SH-SY5Y (cell line): Measurements from ENCODE around the gene PAQR8.

Experiments
- GATA2 ChIP-seq: IDR thresholded peaks from 2 replicates; pipeline ENCODE4 v1.6.1; 2011; ENCODE audit warnings: mild to moderate bottlenecking, low read depth, low read length
- GATA3 ChIP-seq: IDR thresholded peaks from 2 replicates; pipeline ENCODE4 v1.6.1; 2011; ENCODE audit warnings: low read depth, mild to moderate bottlenecking, low read length, moderate library complexity

DNA sequence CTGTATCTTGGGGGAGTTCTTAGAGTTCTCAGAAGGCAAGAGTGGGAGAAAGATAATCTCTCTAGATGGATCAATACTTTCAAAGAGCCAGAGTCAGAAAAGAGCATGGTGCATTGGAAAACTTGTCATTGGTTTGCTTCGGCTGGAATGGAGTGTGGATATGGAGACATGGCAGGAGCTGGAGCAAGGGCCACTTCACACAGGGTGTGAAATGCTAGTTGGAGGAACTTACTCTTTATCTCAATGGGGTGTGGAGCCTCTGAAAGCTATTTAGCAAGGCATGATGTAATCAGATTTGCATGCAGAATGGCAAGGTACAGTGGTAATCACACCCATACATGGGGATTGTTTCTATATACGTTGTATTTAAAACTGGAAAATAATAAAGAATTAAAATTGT, 31.5 kb upstream of the PAQR8 start:
- TF ChIP-seq GATA3, result no peak
- TF ChIP-seq GATA2, result no peak
